CD4-positive, alpha-beta memory T cell (primary cell): ENCODE measurements around the gene ATP4A. TPM values are rescaled to one million over a fixed set of nuclear protein-coding genes. Genes with fewer than 3 reads are reported as not detected.

Source experiments
- polyA plus RNA-seq, 2 donors: library from polyadenylated mRNA; unstranded; fragments of 300-500 nt; fragmentation: Illumina TruSeq; gene quantifications; one replicate each; pipeline ENCODE4 v1.2.3, GENCODE V29; 2021
- total RNA-seq, 2 experiments: library from RNA; stranded (reverse); gene quantifications; one replicate each; pipeline ENCODE4 v1.2.3, GENCODE V29; 2021

Gene ATP4A
- total and polyA plus RNA-seq, 4 experiments from 2014 or later = not detected

Other genes starting within 250 kb of the ATP4A start
- gene CD22, start 234.5 kb downstream of the ATP4A start, total RNA-seq = under 1 TPM; 0.30 to 0.32 TPM
- gene CD22, start 234.5 kb downstream of the ATP4A start, polyA plus RNA-seq = 1 to 10 TPM in 1 of 2 donors, under 1 TPM in 1; 0.32 to 1.8 TPM
- gene FFAR1, start 215.8 kb downstream of the ATP4A start, total RNA-seq = not detected
- not detected for gene FFAR1, start 215.8 kb downstream of the ATP4A start, polyA plus RNA-seq
- not detected for gene FFAR3, start 205.2 kb downstream of the ATP4A start, total RNA-seq
- not detected for gene FFAR3, start 205.2 kb downstream of the ATP4A start, polyA plus RNA-seq
- not detected for gene GPR42, start 192.6 kb downstream of the ATP4A start, total RNA-seq
- gene GPR42, start 192.6 kb downstream of the ATP4A start, polyA plus RNA-seq = not detected
- gene FFAR2, start 115.4 kb downstream of the ATP4A start, total RNA-seq = under 1 TPM in 1 of 2 experiments, not detected in 1; 0.15 TPM
- gene FFAR2, start 115.4 kb downstream of the ATP4A start, polyA plus RNA-seq = not detected
- not detected for gene KRTDAP, start 73.2 kb downstream of the ATP4A start, total RNA-seq
- gene KRTDAP, start 73.2 kb downstream of the ATP4A start, polyA plus RNA-seq = not detected
- gene DMKN, start 50.0 kb downstream of the ATP4A start, total RNA-seq = 1 to 10 TPM in 1 of 2 experiments, under 1 TPM in 1; 0.97 to 1.4 TPM
- gene DMKN, start 50.0 kb downstream of the ATP4A start, polyA plus RNA-seq = under 1 TPM in 1 of 2 donors, not detected in 1; 0.89 TPM
- not detected for gene SBSN, start 35.3 kb downstream of the ATP4A start, total RNA-seq
- not detected for gene SBSN, start 35.3 kb downstream of the ATP4A start, polyA plus RNA-seq
- not detected for gene GAPDHS, start 30.2 kb downstream of the ATP4A start, total RNA-seq
- not detected for gene GAPDHS, start 30.2 kb downstream of the ATP4A start, polyA plus RNA-seq
- 10 to 100 TPM; 41.3 to 41.9 TPM for gene TMEM147, start 18.0 kb downstream of the ATP4A start, total RNA-seq
- 100 to 1,000 TPM; 160 to 189 TPM for gene TMEM147, start 18.0 kb downstream of the ATP4A start, polyA plus RNA-seq
- gene PMIS2, start 22.5 kb upstream of the ATP4A start, total RNA-seq = not detected
- gene PMIS2, start 22.5 kb upstream of the ATP4A start, polyA plus RNA-seq = not detected
- gene HAUS5, start 49.1 kb upstream of the ATP4A start, total RNA-seq = 10 to 100 TPM; 28.2 to 29.3 TPM
- gene HAUS5, start 49.1 kb upstream of the ATP4A start, polyA plus RNA-seq = 1 to 10 TPM; 7.8 to 9.4 TPM
- gene RBM42, start 65.4 kb upstream of the ATP4A start, total RNA-seq = 10 to 100 TPM; 53.0 to 55.8 TPM
- gene RBM42, start 65.4 kb upstream of the ATP4A start, polyA plus RNA-seq = 10 to 100 TPM; 42.9 to 61.0 TPM
- 1 to 10 TPM in 1 of 2 experiments, not detected in 1; 1.3 TPM for gene ETV2, start 78.1 kb upstream of the ATP4A start, total RNA-seq
- gene ETV2, start 78.1 kb upstream of the ATP4A start, polyA plus RNA-seq = 1 to 10 TPM; 1.1 to 1.2 TPM
- gene COX6B1, start 84.7 kb upstream of the ATP4A start, total RNA-seq = 100 to 1,000 TPM; 212 to 250 TPM
- 100 to 1,000 TPM; 747 to 810 TPM for gene COX6B1, start 84.7 kb upstream of the ATP4A start, polyA plus RNA-seq
- gene UPK1A, start 102.9 kb upstream of the ATP4A start, total RNA-seq = under 1 TPM; 0.55 to 0.72 TPM
- not detected for gene UPK1A, start 102.9 kb upstream of the ATP4A start, polyA plus RNA-seq
- under 1 TPM; 0.49 to 0.50 TPM for gene ZBTB32, start 140.9 kb upstream of the ATP4A start, total RNA-seq
- under 1 TPM in 1 of 2 donors, not detected in 1; 0.45 TPM for gene ZBTB32, start 140.9 kb upstream of the ATP4A start, polyA plus RNA-seq
- gene KMT2B, start 154.3 kb upstream of the ATP4A start, total RNA-seq = 10 to 100 TPM; 83.4 to 84.3 TPM
- 1 to 10 TPM in 1 of 2 donors, not detected in 1; 2.8 TPM for gene KMT2B, start 154.3 kb upstream of the ATP4A start, polyA plus RNA-seq
- gene IGFLR1, start 178.8 kb upstream of the ATP4A start, total RNA-seq = 100 to 1,000 TPM; 119 to 124 TPM
- 10 to 100 TPM; 93.9 to 99.5 TPM for gene IGFLR1, start 178.8 kb upstream of the ATP4A start, polyA plus RNA-seq
- gene U2AF1L4, start 181.8 kb upstream of the ATP4A start, total RNA-seq = 10 to 100 TPM; 60.5 to 65.2 TPM
- 10 to 100 TPM; 48.7 to 50.9 TPM for gene U2AF1L4, start 181.8 kb upstream of the ATP4A start, polyA plus RNA-seq
- gene PSENEN, start 182.0 kb upstream of the ATP4A start, total RNA-seq = 10 to 100 TPM; 27.2 TPM
- 10 to 100 TPM; 84.6 to 89.9 TPM for gene PSENEN, start 182.0 kb upstream of the ATP4A start, polyA plus RNA-seq
- 10 to 100 TPM; 26.3 to 29.4 TPM for gene LIN37, start 184.9 kb upstream of the ATP4A start, total RNA-seq
- gene LIN37, start 184.9 kb upstream of the ATP4A start, polyA plus RNA-seq = 10 to 100 TPM in 1 of 2 donors, 1 to 10 TPM in 1; 8.3 to 13.3 TPM
- gene HSPB6, start 193.4 kb upstream of the ATP4A start, total RNA-seq = not detected
- gene HSPB6, start 193.4 kb upstream of the ATP4A start, polyA plus RNA-seq = not detected
- gene PROSER3, start 194.5 kb upstream of the ATP4A start, total RNA-seq = 10 to 100 TPM; 45.1 to 46.5 TPM
- 10 to 100 TPM in 1 of 2 donors, 1 to 10 TPM in 1; 2.0 to 11.8 TPM for gene PROSER3, start 194.5 kb upstream of the ATP4A start, polyA plus RNA-seq
- 10 to 100 TPM; 15.8 to 19.4 TPM for gene ARHGAP33, start 211.9 kb upstream of the ATP4A start, total RNA-seq
- gene ARHGAP33, start 211.9 kb upstream of the ATP4A start, polyA plus RNA-seq = under 1 TPM in 1 of 2 donors, not detected in 1; 0.29 TPM
- gene PRODH2, start 249.2 kb upstream of the ATP4A start, total RNA-seq = not detected
- gene PRODH2, start 249.2 kb upstream of the ATP4A start, polyA plus RNA-seq = not detected